Islet of Langerhans (tissue), 1 donor: Measurements from ENCODE around the gene KRTAP3-1.
"Not testable (repeated sequence)": the region's sequence is repeated elsewhere in the genome, so short reads cannot be mapped to it uniquely, and the experiment has no call there.

ENCODE experiments used
- FAIRE-seq: peaks from one replicate; lab custom pipeline; 2011; peaks lifted over from hg19 to GRCh38; lab: Jason Lieb, UNC

KRTAP3-1 gene

GRCh38 chr17:41015454-41015853 lies 6.5 kb upstream of the KRTAP3-1 start:
- FAIRE-seq: no peak

GRCh38 chr17:41013606-41014005 lies 4.7 kb upstream of the KRTAP3-1 start:
- no peak for FAIRE-seq

DNA sequence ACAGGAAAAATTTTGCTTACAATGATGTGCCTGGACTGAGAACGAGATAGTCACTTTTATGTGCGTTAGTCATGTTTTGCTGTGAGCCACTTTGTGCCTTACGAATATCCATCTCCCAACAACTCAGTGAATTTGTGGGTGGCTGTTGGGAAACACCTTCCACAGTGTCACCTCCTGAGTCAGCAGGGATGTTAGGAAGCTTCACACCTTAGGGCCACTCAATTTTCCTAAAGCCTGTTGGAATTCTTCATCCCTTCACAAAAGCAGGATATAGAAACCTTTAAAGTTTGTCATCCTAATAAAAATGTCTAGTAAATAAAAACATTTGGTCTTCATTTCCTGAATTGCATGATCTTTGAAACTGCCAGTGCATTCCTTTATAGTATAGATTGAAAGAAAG lies 4.3 kb upstream of the KRTAP3-1 start:
- FAIRE-seq: no peak

DNA sequence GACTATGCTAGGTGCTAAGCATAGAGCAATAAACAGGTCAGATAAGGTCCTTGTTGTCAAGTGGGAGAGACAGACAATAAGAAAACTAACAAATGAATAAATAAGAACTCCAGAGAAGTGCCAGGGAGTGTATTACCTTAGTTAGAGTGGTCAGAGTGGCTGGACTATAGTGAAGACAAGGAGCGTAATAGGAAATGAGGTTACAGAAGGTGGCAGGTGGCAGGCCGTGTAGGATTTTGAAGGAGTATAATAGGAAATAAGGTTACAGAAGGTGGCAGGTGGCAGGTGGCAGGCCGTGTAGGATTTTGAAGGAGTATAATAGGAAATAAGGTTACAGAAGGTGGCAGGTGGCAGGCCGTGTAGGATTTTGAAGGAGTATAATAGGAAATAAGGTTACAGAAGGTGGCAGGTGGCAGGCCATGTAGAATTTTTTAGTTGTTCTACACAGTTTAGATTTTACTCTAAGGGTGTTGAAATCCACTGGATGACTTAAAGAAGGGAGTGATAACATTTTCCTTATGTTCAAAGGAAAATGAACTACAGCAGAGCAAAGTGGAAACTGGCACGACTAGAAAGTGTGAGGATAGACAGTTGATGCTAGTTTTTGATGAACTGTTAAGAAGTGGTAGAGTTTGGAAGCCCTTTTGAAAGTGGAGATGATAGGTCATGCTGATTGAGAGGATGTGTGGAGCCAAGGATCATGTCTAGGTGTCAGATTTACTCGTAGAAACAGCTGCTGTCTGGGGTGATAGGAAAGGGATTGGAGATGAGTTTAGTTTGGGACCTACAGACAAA lies 3.6 kb upstream of the KRTAP3-1 start:
- no peak for FAIRE-seq

GRCh38 chr17:41010441-41010840 lies 1.5 kb upstream of the KRTAP3-1 start:
- FAIRE-seq: no peak

- no peak for FAIRE-seq
Measured at GRCh38 chr17:41009936-41010335, 1.0 kb upstream of the KRTAP3-1 start.

GRCh38 chr17:41009301-41009760 lies 403 bp upstream of the KRTAP3-1 start:
- no peak for FAIRE-seq

GRCh38 chr17:41004397-41004796 lies 4.5 kb downstream of the KRTAP3-1 start:
- no peak for FAIRE-seq

GRCh38 chr17:41003926-41004325 lies 5.0 kb downstream of the KRTAP3-1 start:
- no peak for FAIRE-seq

- no peak for FAIRE-seq
Measured at GRCh38 chr17:41002814-41003213, 6.1 kb downstream of the KRTAP3-1 start.

DNA sequence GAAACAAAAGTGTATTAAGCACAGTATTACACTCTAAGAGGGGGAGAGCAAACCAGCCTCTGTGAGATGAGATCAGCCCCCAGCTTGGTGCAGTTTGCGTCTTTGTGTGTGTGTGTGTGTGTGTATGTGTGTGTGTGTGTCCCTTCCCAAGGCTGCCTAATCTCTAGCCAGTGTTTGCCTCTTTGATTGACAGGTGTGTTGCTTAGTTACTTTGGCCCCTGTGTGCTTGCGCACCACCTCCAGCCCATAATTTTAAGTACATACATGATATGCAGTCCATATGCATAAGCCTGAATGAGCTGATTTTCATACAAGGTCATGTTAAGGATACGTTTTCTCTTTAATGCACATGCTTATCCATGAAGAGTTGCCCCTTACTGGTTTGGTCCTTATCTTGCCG lies 7.1 kb downstream of the KRTAP3-1 start:
- FAIRE-seq: no peak

- FAIRE-seq: not testable (repeated sequence)
Measured at GRCh38 chr17:40999563-40999962, 9.4 kb downstream of the KRTAP3-1 start, which contains the start of gene KRTAP3-2. TSS of gene KRTAP3-2 (minus strand) at chr17:40999906. CDS start at chr17:40999853, 53 bp downstream.

GRCh38 chr17:40997361-40997760 lies 11.6 kb downstream of the KRTAP3-1 start:
- no peak for FAIRE-seq

GRCh38 chr17:40996829-40997228 lies 12.1 kb downstream of the KRTAP3-1 start:
- no peak for FAIRE-seq

DNA sequence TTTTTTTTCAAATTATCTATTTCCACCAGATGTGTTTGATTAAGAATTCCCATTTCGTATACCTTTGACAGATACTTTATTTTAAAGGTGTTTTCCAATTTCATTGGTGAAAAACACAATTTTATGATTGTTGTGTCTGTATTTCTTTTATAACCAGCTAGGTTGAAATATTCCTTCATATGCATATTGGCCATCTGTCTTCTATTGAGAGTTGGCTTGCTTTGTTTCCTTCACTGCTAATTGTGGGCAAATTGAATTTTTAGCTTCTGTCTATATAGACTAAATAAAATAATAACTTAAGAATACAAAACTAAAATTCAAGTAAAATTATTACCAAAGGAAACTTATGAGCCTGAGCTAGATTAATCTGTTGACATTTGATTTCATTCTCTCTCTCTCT lies 13.8 kb downstream of the KRTAP3-1 start:
- FAIRE-seq: no peak

DNA sequence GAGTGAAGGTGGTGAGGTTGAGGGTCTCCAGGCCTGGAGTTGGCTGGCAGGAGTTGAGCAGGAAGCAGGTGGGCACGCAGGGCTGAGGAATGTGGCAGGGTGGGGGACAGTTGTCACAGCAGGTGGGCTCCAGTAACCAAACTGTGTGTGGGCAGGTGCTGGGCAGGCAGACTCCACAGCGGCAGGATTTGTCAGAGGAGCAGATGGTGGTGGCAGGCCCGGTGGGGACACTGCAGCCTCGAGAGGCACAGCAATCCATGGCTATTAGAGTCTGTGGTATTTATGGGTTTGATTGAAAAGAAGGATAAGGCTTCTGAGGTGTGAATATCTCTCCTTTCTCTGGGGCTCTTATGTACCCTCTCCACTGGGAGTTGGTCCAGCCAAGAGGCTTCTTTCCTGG lies 15.1 kb downstream of the KRTAP3-1 start, which contains the start of gene KRTAP3-3:
KRTAP3-3 (minus strand) TSS at position 326 of the 400 bp plus-strand sequence; CDS start at position 259, 67 bp downstream.
- FAIRE-seq: no peak

DNA sequence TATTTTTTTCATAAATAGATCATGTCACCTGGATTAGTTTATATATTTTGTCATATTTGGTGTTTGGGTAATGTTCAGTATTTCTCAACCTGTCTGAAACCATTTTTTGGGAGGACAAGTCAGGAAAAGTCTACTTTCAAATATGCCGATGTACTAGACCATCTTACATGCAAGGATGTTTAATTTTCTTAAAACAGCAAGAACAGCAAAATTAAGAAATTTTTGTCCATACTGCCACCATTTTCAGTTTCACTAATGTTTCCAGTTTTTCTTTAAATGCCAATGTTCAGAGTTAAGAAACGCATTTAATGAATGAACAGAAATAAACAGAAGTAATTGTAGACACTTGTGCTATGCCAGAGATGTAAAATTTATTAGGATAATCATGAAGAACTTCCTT lies 15.8 kb downstream of the KRTAP3-1 start:
- FAIRE-seq: no peak

DNA sequence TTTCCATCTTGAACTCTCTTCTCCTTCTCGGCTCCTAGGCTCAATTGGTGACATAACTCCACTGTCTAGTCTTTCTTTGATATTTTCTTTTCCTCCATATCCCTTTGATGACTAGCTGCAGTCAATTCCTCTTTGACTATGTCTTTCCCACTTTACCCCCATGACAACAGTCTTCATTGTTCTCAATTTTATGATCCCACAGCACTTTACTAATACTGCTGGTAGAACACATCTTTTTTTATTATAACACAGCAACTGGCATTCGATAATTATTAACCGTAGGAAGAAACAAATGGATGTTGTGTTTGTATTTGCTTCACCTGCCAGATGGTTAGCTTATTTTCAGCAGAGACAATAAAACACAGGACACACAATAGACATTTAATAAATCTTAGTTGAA lies 16.3 kb downstream of the KRTAP3-1 start:
- no peak for FAIRE-seq

- FAIRE-seq: no peak
Measured at GRCh38 chr17:40986920-40987319, 22.0 kb downstream of the KRTAP3-1 start.

- no peak for FAIRE-seq
Measured at GRCh38 chr17:40984226-40984625, 24.7 kb downstream of the KRTAP3-1 start, which contains the start of gene KRT40. TSS of gene KRT40 (minus strand) at chr17:40984326. CDS start at chr17:40984273, 53 bp downstream.

- no peak for FAIRE-seq
Measured at GRCh38 chr17:40981115-40981514, 27.8 kb downstream of the KRTAP3-1 start.

GRCh38 chr17:40980596-40980995 lies 28.3 kb downstream of the KRTAP3-1 start:
- FAIRE-seq: no peak

- no peak for FAIRE-seq
Measured at GRCh38 chr17:40980117-40980516, 28.8 kb downstream of the KRTAP3-1 start.

DNA sequence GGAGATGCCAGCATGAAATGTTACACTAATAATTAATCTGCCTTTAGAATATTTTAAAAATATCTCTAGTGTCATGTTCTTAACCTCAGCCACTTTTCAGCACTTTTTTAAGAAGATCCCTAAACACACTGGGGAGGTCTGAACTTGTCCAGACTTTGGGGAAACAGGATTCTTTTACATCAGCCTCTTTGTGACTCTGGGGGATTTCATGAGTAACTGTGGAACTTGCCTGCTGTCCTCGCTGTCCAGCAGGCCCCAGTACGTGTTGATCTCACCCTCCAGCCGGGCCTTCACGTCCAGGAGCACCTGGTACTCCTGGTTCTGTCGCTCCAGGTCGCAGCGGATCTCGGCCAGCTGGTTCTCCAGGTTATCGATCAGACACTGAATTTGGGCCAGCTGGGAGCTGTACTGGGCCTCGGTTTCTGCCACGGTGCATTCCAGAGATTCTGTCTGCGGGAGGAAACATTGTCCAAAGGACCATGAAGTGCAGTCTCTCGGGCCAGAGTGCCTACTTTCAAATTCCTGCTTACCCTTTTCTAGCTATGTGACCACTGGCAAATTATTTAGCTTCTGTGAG lies 30.3 kb downstream of the KRTAP3-1 start:
- FAIRE-seq: no peak
